Activated naive CD8-positive, alpha-beta T cell treated with anti-CD3 and anti-CD28 coated beads, Interleukin-2, amount 10 ng/mL, durations not matched to agents 7 days and 5 days (primary cell): ENCODE data around the gene ENOPH1. TPM values are rescaled to one million over a fixed set of nuclear protein-coding genes. Genes with fewer than 3 reads are reported as not detected.
"Not testable (repeated sequence)": the region's sequence is repeated elsewhere in the genome, so short reads cannot be mapped to it uniquely, and the experiment has no call there.

ENCODE experiments used
- ATAC-seq: fragments of 150-1000 bp; cut with Tn5 transposase; one replicate; pipeline ENCODE4 v1.10.0; 2021; ENCODE audit warnings: low read depth, moderate library complexity
- POLR2A ChIA-PET: fragments of 350-600 bp; sonication (Branson Sonifier 250); formaldehyde crosslinking; loops from one replicate; lab custom pipeline; 2021; ENCODE audit warnings: antibody characterized with exemption; lab: Charles Lee
- DNase-seq: peaks from one replicate; pipeline ENCODE4 v3.0.0; 2021
- H3K27ac Mint-ChIP-seq: one replicate; pipeline ENCODE4 v1.8.0; 2022; ENCODE audit warnings: mild to moderate bottlenecking, mixed read lengths
- H3K27me3 Mint-ChIP-seq: one replicate; pipeline ENCODE4 v1.8.0; 2022; ENCODE audit warnings: mild to moderate bottlenecking, moderate library complexity, mixed read lengths
- H3K36me3 Mint-ChIP-seq: one replicate; pipeline ENCODE4 v1.8.0; 2021; ENCODE audit warnings: mild to moderate bottlenecking, mixed read lengths
- H3K4me1 Mint-ChIP-seq: one replicate; pipeline ENCODE4 v1.8.0; 2021; ENCODE audit warnings: mixed read lengths
- H3K4me3 Mint-ChIP-seq: one replicate; pipeline ENCODE4 v1.8.0; 2022; ENCODE audit warnings: mild to moderate bottlenecking, moderate library complexity, mixed read lengths
- H3K9me3 Mint-ChIP-seq: one replicate; pipeline ENCODE4 v1.8.0; 2021; ENCODE audit warnings: mixed read lengths
- total RNA-seq, 2 experiments: library from RNA; stranded (reverse); gene quantifications; one replicate each; pipeline ENCODE4 v1.2.3, GENCODE V29; 2021

The ENOPH1 gene
- total RNA-seq, 2 experiments from 2014 or later = 36.3 to 37.6 TPM

- H3K36me3 Mint-ChIP-seq = peaks cover 5% of the 10 kb centered on the region
- H3K27ac Mint-ChIP-seq = no peak overlapping the region
These were observed 28.3 kb downstream of the ENOPH1 start for GRCh38 chr4:82458729-82459128.

GRCh38 chr4:82461710-82462109 is 31.3 kb downstream of the ENOPH1 start:
- Mint-ChIP-seq H3K36me3 (peaks cover 6% of the 10 kb centered on the region), H3K27ac (no peak overlapping the region), H3K27me3 (no peaks in the 10 kb centered on the region), H3K4me3 (no peak overlapping the region), H3K9me3 (no peaks in the 10 kb centered on the region), H3K4me1 (no peaks in the 10 kb centered on the region)
- POLR2A ChIA-PET = no interaction called here
- ATAC-seq = no peak
- DNase-seq = no peak

More at GRCh38 chr4:82458729-82459128, 28.3 kb downstream of the ENOPH1 start:
- no peaks in the 10 kb centered on the region for H3K4me1 Mint-ChIP-seq
- no peak for ATAC-seq
- POLR2A ChIA-PET = no interaction called here
- H3K4me3 Mint-ChIP-seq = no peak overlapping the region
- no peaks in the 10 kb centered on the region for H3K9me3 Mint-ChIP-seq
- H3K27me3 Mint-ChIP-seq = no peaks in the 10 kb centered on the region
- no peak for DNase-seq

DNA sequence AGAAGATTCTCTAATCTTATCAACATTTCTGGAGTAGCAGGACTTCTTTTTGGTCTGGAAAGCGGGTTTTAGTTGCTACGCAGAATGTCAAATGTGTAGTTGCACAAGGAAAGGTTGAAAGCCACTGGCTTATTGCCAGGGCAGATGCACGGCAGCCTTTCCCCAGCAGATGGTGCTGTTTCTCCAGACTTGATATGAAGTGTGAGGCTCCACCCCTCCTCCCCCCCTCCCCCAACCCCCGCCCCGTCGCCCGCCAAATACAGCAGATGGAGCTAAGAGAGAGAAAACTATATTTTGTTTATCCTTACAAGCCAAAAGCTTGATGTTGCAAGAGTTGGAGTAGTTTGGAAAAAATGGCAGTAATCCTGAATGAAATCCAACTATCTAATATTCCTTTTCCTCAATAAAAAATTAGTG is 32.0 kb downstream of the ENOPH1 start:
- Mint-ChIP-seq H3K36me3 (peaks cover 6% of the 10 kb centered on the region), H3K9me3 (no peaks in the 10 kb centered on the region), H3K27ac (no peak overlapping the region), H3K27me3 (no peaks in the 10 kb centered on the region), H3K4me3 (no peak overlapping the region), H3K4me1 (no peaks in the 10 kb centered on the region)
- ATAC-seq (peak; percentile 72), DNase-seq (peak; percentile 80)
- POLR2A ChIA-PET = no interaction called here

DNA sequence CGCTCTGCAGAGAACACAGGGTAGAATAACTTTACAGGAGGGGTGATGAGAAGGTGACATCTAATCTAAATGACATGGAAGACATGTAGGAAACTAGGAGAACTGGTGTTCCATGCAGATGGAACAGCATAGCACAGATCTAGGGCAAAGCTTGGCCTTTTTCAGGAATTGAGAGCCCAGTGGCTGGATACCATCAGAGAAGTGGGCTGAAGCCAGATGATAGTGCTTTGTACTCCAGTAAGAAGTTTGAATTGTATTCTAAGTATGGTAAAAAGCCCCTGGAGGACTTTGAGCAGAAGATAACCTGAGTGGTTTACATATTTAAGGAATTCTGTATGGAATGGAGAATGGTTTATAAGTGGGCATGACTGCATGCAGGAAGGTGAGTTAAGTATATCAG is 32.8 kb downstream of the ENOPH1 start:
- H3K4me1 Mint-ChIP-seq = no peaks in the 10 kb centered on the region
- DNase-seq (no peak), ATAC-seq (no peak)
- POLR2A ChIA-PET = no interaction called here
- H3K9me3 Mint-ChIP-seq = no peaks in the 10 kb centered on the region
- peaks cover 7% of the 10 kb centered on the region for H3K36me3 Mint-ChIP-seq
- no peak overlapping the region for H3K4me3 Mint-ChIP-seq
- no peaks in the 10 kb centered on the region for H3K27me3 Mint-ChIP-seq
- H3K27ac Mint-ChIP-seq = no peak overlapping the region

DNA sequence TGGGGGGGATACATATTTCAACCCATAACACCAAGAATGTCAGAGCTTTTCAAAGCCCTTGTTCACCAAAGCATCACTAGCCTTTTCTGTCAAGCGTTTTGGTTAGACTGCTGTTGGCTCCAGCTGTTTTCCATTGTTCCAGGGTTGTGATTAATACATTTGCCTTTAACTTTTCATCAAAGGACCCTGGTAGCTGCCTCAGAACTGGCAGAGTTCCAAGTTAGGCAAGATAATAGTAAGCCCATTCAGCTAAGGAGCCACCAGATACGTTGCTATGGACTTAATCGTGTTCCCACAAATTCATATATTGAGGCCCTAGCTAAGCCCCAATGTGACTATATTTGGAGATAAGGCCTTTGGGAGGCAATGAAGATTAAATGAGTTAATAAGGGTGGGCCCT is 37.1 kb downstream of the ENOPH1 start:
- DNase-seq = no peak
- Mint-ChIP-seq H3K36me3 (peaks cover 10% of the 10 kb centered on the region), H3K27me3 (no peaks in the 10 kb centered on the region), H3K27ac (no peak overlapping the region), H3K9me3 (no peaks in the 10 kb centered on the region), H3K4me3 (no peak overlapping the region), H3K4me1 (no peaks in the 10 kb centered on the region)
- POLR2A ChIA-PET = no interaction called here
- no peak for ATAC-seq

GRCh38 chr4:82469791-82470345 is 39.5 kb downstream of the ENOPH1 start:
- H3K9me3 Mint-ChIP-seq = no peaks in the 10 kb centered on the region
- ATAC-seq (no peak), DNase-seq (no peak)
- no peaks in the 10 kb centered on the region for H3K4me1 Mint-ChIP-seq
- POLR2A ChIA-PET = interaction anchor here (0.5 kb wide), 1 partner anchor 564 kb away, joined by 5 read pairs; no protein-coding TSS in a partner anchor
- no peak overlapping the region for H3K27ac Mint-ChIP-seq
- H3K27me3 Mint-ChIP-seq = peaks cover 2% of the 10 kb centered on the region
- peaks cover 12% of the 10 kb centered on the region for H3K36me3 Mint-ChIP-seq
- no peak overlapping the region for H3K4me3 Mint-ChIP-seq

GRCh38 chr4:82473080-82473479 is 42.7 kb downstream of the ENOPH1 start:
- not testable (repeated sequence) for H3K9me3 Mint-ChIP-seq, H3K4me1 Mint-ChIP-seq, DNase-seq

DNA sequence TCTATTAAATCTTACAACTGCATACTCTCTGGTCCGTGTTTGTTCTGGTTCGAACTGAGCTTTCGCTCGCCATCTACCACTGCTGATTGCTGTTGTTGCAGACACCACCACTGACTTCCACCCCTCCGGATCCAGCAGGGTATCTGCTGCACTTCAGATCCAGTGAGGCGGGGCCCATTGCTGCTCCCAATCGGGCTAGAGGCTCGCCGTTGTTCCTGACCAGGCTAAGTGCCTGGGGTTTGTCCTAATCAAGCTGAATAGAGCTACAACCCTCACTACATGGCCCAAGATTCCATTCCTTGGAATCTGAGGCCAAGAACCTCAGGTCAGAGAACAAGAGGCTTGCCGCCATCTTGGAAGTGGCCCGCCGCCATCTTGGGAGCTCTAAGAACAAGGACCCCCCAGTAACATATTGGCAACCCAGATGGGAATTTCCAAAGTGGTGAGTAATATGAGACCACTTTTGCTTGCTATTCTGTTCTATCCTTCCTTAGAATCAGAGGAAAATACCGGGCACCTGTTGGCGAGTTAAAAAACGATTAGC is 43.3 kb downstream of the ENOPH1 start:
- no peaks in the 10 kb centered on the region for H3K9me3 Mint-ChIP-seq
- H3K27ac Mint-ChIP-seq = no peak overlapping the region
- H3K4me1 Mint-ChIP-seq = no peaks in the 10 kb centered on the region
- ATAC-seq (no peak), DNase-seq (no peak)
- peaks cover 3% of the 10 kb centered on the region for H3K27me3 Mint-ChIP-seq
- H3K4me3 Mint-ChIP-seq = no peak overlapping the region
- H3K36me3 Mint-ChIP-seq = peaks cover 2% of the 10 kb centered on the region
- POLR2A ChIA-PET = no interaction called here

More at GRCh38 chr4:82473080-82473479, 42.7 kb downstream of the ENOPH1 start:
- ATAC-seq, H3K27me3 Mint-ChIP-seq, H3K27ac Mint-ChIP-seq, H3K4me3 Mint-ChIP-seq, H3K36me3 Mint-ChIP-seq, POLR2A ChIA-PET: not testable (repeated sequence)

GRCh38 chr4:82475931-82476330 is 45.5 kb downstream of the ENOPH1 start:
- H3K9me3 Mint-ChIP-seq, POLR2A ChIA-PET, H3K4me3 Mint-ChIP-seq, H3K27me3 Mint-ChIP-seq, H3K27ac Mint-ChIP-seq, H3K4me1 Mint-ChIP-seq, H3K36me3 Mint-ChIP-seq, DNase-seq, ATAC-seq: not testable (repeated sequence)

DNA sequence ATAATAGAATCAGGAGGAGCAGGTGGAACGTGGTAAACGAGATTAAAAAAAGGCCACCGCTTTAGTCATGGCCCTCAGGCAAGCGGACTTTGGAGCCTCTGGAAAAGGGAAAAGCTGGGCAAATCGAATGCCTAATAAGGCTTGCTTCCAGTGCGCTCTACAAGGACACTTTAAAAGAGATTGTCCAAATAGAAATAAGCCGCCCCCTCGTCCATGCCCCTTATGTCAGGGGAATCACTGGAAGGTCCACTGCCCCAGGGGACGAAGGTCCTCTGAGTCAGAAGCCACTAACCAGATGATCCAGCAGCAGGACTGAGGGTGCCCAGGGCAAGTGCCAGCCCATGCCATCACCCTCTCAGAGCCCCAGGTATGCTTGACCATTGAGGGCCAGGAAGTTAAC is 47.1 kb downstream of the ENOPH1 start:
- POLR2A ChIA-PET, H3K4me1 Mint-ChIP-seq, DNase-seq, H3K27ac Mint-ChIP-seq, H3K36me3 Mint-ChIP-seq, H3K9me3 Mint-ChIP-seq, H3K4me3 Mint-ChIP-seq, ATAC-seq, H3K27me3 Mint-ChIP-seq: not testable (repeated sequence)

GRCh38 chr4:82479562-82479961 is 49.2 kb downstream of the ENOPH1 start:
- DNase-seq (no peak), ATAC-seq (no peak)
- POLR2A ChIA-PET = no interaction called here
- Mint-ChIP-seq H3K4me3 (no peak overlapping the region), H3K4me1 (peaks cover 2% of the 10 kb centered on the region), H3K27ac (no peak overlapping the region), H3K36me3 (peaks cover 8% of the 10 kb centered on the region), H3K9me3 (no peaks in the 10 kb centered on the region), H3K27me3 (peaks cover 3% of the 10 kb centered on the region)

- H3K4me3 Mint-ChIP-seq = no peak overlapping the region
These were observed 50.5 kb downstream of the ENOPH1 start for GRCh38 chr4:82480771-82481505.

DNA sequence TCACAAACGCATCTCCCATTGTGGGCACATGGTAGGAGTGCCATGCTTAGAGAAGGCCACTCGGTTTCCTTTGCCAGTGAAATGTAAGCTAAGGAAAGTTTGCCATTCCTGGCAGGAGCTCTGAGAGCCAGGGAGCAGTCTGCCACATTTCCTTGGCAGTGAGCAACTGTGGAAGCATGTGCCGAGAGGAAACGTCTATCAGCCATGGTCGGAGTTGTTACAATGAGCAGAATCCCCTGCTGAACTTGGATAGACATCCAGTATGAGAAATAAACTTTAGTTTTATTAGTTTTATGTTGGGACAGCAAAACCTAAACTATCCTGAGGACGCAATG is 51.1 kb downstream of the ENOPH1 start:
- ATAC-seq = no peak
- Mint-ChIP-seq H3K36me3 (peaks cover 8% of the 10 kb centered on the region), H3K27me3 (no peaks in the 10 kb centered on the region), H3K27ac (no peak overlapping the region), H3K4me3 (no peak overlapping the region), H3K4me1 (peaks cover 2% of the 10 kb centered on the region), H3K9me3 (no peaks in the 10 kb centered on the region)
- POLR2A ChIA-PET = no interaction called here
- no peak for DNase-seq

More at GRCh38 chr4:82480771-82481505, 50.5 kb downstream of the ENOPH1 start:
- ATAC-seq (no peak), DNase-seq (no peak)
- Mint-ChIP-seq H3K27ac (no peak overlapping the region), H3K4me1 (peaks cover 2% of the 10 kb centered on the region), H3K9me3 (no peaks in the 10 kb centered on the region), H3K36me3 (peaks cover 8% of the 10 kb centered on the region), H3K27me3 (no peaks in the 10 kb centered on the region)
- POLR2A ChIA-PET = no interaction called here

- Mint-ChIP-seq H3K4me1 (peaks cover 2% of the 10 kb centered on the region), H3K27ac (no peak overlapping the region), H3K4me3 (no peak overlapping the region), H3K9me3 (no peaks in the 10 kb centered on the region), H3K27me3 (no peaks in the 10 kb centered on the region), H3K36me3 (peaks cover 8% of the 10 kb centered on the region)
- DNase-seq (no peak), ATAC-seq (no peak)
- POLR2A ChIA-PET = no interaction called here
These were observed 52.0 kb downstream of the ENOPH1 start for GRCh38 chr4:82482387-82482786.
